ENCODE measurements around the gene RPTOR.
"Not testable (repeated sequence)": the region's sequence is repeated elsewhere in the genome, so short reads cannot be mapped to it uniquely, and the experiment has no call there.

Gene RPTOR

DNA sequence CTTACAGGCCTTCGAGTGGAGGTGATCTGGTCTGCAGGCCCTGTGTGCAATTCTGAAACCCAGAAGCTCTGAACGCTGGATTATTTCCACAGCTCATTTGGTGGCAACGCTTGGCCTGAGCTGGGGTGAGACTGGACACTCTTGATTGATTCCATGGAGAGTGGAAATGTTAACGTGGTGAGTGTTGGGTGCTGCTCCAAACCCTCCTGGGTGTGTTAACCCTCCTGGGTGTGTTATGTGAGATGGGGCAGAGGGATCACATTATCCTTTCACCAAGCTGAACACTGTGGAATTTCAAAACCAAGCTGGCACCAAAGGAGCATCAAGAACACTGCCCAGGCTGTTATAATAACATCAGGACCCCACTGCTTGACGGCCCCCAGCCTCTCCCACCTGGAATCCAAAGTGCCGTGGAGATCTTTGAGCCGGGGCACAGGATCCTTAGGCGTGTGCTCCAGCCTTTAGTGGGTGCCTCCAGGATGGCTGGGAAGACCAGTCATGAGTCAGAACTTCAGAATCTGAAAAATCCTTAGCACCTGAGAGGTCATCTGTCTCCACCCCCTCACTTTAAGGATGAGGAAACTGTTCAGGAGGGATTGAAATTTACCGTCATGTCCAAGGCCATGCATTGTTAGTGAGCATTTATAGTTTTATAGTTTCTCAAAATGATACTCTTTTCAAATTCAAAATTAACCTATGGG is 75.0 kb downstream of the RPTOR start:
- DNase-seq = no peak

DNA sequence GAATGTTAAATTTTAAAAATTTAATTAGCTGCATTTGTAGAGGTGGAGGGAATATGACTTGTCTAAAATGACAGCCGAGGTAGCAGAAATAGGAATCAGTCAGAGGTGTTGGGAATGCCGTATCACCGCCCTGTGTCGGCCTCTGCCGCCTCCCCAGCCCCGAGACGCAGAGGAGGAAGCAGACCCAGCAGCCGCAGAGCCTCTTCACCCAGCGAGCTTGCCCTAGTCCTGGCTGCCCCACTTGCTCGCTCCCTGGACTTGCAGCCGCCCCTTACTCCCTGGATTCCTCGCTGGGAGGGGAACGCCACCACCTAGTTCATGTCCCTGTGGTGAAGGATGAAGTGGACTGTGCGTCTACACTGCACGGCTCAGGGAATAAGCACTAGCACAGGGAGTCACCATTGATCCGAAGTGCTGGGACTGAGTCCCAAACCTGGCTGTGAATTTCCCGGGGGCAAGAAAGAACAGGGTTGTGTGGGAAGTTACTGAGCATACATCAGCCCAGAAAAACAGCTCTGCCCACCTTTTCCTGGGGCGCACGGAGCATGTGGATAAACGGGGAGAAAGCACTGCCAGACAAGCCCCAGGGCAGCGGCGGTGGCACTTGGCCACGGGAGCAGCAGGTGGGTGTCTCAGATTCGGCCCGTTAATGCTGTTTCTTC is 76.8 kb downstream of the RPTOR start:
- no peak for DNase-seq

DNA sequence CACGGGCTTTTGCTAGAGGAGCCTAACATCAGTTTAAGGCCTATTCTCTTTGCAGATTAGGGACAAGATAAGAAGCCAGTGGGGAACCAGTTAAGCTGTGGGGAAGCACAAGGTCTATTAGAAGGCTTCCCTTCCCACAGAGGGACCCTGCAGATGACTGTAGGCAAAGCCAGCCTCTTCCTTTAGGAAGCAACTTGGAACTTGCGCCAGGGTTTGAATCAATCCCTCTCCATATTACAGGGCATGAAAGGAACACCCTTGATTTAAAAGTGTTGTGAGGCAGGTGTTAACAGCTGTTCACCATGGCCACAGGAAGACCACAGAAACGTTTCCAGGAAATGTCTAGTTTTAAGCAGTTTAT is 77.3 kb downstream of the RPTOR start:
- DNase-seq = no peak

DNA sequence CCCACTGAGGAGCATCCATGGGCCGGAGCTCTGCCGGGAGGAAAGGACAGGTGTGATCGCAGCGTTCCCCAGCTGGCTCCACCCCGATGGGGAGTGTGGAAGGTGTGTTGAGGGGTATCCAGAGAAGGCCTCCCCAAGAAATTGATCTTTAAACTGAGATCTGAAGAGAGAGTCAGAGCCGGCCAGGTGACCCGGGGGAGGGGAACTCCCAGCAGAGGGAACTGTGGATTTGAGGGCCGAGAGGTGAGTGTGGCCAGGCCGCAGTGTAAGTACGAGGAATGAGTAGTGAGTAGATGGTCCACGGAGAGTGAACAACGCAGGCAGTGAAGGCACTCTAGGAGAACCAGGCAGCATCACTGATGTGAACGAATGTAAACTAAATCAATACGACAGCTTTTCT is 80.2 kb downstream of the RPTOR start:
- DNase-seq = no peak

DNA sequence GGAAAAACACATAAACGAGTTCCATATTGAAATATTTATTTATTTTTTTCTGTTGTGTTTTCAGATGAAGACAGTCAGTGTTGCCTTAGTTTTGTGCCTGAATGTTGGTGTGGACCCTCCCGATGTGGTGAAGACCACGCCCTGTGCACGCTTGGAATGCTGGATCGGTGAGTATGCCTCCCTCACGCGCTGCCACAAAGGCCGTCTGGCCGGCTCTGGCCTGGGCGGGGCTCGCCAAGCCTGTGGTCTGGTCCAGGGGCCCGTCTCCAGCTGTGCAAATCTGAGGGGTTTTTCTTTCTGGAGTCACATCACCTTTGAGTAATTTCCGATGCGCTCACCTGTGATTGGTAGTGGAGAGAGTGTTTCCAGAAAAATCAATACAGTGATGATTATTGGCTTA is 81.0 kb downstream of the RPTOR start:
- no peak for DNase-seq

DNA sequence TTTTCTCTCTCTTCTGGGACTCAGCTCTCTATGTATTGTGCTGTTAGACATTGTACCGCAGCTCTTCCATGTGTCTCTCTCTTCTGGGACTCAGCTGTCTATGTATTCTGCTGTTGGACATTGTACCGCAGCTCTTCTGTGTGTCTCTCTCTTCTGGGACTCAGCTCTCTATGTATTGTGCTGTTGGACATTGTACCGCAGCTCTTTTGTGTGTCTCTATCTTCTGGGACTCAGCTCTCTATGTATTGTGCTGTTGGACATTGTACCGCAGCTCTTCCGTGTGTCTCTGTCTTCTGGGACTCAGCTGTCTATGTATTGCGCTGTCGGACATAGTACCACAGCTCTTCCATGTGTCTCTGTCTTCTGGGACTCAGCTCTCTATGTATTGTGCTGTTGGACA is 84.2 kb downstream of the RPTOR start:
- not testable (repeated sequence) for DNase-seq

DNA sequence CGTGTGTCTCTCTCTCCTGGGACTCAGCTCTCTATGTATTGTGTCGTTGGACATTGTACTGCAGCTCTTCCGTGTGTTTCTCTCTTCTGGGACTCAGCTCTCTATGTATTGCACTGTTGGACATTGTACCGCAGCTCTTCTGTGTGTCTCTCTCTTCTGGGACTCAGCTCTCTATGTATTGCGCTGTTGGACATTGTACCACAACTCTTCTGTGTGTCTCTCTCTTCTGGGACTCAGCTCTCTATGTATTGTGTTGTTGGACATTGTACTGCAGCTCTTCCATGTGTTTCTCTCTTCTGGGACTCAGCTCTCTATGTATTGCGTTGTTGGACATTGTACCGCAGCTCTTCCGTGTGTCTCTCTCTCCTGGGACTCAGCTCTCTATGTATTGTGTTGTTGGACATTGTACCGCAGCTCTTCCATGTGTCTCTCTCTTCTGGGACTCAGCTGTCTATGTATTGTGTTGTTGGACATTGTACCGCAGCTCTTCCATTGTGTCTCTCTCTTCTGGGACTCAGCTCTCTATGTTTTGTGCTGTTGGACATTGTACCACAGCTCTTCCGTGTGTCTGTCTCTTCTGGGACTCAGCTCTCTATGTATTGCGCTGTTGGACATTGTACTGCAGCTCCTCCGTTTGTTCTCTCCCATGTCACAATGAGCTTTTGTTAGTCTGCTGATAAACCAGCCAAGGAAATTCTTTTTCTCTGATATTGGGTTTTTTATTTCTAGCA is 84.8 kb downstream of the RPTOR start:
- DNase-seq = no peak

DNA sequence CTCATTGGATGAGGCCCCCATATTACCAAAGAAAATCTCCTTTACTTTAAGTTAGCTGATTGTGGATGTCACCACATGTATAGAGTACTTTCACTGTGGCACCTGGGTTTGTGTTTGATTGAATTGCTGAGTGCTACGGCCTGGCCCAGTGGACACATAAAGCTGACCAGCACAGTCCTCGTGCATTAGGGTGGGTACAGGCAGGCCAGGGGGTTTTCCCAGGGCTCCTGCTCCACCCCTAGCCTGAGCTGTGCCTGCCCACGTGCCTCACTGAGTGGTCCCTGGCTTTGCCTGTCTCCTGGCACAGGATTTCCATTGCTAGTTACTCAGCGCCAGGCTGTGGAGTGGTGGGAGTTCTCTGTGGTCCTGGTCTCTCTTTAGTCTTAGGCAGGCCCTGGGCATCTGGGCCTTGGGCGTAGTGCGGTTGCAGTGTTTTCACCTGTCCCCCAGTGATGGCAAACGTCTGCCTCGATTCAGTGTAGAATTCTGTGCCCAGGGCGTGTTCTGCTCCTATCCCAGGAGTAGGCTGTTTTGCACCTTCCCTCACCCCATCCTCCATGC is 86.0 kb downstream of the RPTOR start:
- no peak for DNase-seq

DNA sequence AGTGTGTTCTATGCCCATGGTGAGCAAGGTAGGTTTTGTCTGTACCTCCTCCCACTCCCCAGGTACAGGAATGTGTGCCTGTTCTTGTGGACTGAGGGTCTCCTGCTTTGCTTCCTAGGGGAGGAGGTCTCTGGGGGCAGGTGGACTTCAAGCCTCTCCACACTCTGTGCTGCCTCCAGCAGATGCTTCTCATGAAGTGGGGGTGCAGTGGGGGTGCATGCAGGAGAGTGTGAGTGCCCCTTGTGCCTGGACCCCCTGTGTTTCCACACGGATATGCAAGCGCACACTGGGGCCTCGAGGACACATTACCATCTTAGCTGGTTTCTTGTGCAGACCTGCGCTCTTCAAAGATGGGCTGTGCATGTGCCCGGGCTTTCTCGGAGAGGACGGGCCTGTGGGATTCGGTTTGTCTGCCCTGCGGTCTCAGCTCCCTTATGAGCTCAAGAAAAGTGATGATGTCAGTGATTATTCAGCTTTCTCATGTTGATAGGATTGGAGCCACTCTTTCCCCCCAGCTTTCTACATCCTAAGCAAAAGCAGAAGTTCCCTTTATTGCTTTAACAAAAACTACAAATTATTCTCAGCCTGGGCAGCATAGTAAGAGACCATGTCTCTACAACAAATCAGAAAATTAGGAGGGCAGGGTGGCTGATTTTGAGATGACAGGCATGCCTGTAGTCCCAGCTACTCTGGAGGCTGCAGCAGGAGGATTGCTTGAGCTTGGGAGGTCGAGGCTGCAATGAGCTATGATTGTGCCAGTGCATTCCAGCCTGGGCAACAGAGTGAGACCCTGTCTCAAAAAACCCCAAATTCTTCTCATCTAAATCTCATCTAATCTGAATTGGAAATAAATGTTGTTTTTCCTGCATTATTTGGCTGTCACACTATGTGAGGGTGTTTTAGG is 86.8 kb downstream of the RPTOR start:
- no peak for DNase-seq

DNA sequence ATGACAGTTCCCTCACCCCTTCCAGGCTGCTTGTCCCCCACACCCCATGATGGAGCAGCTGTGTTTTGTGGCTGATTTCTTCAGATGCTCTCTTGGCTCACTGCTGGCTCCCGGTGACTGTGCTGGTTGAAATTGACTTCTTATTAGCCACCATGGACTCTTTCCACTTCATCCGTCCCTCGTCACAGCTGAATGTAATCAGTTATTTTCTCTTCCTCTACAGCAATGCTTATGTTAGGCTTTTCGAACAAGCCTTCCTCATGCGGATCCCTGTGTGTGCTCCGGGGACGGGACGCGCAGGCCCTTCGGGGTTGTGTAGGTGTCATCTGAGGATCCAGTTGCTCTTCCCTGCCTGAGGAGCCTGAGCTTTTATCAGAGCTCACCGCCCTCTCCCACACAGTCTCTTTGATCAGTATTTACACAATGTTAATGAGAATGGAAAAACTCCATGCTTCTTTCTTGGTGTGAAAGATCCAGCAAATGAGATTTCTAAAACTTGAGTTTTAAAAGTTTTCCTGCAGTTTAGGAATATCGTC is 87.5 kb downstream of the RPTOR start:
- no peak for DNase-seq

DNA sequence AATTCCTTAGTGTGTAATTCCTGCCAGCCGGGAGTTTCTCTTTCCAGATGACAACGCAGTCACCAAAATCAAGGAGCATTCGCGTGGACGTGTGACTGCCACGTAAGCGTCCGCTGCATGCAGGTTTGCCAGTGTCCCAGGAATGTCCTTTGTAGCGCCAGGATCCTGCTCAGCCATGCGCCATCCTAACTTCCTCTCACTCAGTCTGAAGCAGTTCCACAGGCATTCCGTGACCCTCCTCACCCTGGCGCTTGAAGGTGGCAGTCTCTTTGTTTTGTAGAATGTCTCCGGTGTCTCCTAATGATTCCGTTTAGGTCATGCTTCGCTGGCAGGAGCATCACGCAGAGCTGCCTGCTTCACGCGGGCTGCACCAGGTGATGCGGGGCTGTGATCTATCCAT is 88.6 kb downstream of the RPTOR start:
- DNase-seq = no peak

DNA sequence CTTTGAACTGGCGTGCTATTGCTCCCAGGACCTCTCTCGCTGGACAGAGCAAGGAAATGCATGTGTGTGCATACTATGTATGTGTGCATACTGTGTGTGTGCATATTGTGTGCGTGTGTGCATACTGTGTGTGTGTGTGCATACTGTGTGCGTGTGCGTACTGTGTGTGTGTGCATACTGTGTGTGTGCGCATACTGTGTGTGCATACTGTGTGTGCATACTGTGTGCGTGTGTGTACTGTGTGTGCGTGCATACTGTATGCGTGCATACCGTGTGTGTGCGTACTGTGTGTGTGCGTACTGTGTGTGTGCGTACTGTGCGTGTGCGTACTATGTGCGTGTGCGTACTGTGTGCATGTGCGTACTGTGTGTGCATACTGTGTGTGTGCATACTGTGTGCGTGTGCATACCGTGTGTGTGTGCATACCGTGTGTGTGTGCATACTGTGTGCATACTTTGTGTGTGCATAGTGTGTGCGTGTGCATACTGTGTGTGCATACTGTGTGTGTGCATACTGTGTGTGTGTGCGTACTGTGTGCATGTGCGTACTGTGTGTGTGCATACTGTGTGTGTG is 89.4 kb downstream of the RPTOR start:
- DNase-seq = no peak

DNA sequence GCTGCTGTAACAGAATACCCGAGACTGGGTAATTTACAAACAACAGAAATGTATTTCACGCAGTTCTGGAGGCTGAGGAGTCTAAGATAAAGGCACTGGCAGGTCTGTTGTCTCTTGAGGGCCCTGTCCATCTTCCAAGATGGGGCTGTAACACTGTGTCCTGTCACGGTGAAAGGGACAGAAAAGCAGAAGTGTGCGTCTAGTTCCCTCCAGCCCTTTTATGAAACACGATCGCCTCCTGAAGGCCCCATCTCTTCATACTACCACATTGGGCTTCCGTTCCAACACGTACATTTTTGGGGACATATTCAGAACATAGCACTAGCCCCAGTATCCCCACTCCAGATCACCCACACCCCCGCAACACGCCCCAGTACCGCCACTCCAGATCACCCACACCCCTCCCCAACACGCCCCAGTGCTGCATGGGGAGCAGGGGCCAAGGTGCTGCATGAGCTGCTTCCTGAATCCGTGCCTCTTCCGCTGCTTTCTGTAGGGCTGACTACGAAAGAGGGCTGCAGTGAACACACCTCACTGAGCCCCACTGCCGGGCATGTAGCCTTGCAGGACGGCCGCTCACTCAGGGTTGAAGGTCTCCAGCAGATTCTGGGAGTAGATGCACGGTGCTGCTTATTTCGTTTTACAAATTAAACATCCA is 91.9 kb downstream of the RPTOR start:
- DNase-seq = no peak

DNA sequence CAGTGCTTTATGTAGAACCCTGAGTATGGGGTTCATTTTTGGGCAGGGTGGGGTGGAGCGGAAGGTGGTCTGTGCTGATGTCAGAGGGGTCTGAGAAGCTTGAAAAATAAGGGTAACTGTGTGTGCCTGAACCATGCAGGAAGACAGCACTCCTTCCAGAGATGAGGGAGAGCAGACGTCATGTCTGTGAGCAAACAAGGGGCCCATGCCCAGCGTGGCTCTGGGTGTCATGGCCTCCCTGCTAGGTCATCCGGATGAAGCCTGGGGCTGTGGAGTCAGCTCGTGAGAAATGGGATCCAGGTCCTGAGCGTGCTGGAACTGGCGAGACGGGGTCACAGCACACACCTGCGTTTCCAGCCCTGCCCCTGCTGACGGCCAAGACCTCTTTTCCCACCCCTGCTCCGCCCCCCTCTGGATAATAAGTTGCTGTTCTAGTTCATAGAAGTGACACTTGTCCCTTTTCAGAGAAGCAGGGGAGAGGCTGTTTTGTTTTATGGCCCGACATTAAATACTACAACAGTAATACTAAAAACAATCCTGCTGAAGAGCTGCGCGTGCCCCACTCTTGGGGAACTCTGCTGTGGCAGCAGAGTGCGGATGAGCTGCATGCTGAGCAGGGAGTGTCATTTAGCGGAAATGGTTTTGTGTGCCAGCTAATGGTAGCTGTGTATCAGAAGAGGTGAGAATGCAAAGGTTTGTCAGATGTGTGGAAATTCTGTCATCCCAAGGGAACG is 92.6 kb downstream of the RPTOR start:
- no peak for DNase-seq

DNA sequence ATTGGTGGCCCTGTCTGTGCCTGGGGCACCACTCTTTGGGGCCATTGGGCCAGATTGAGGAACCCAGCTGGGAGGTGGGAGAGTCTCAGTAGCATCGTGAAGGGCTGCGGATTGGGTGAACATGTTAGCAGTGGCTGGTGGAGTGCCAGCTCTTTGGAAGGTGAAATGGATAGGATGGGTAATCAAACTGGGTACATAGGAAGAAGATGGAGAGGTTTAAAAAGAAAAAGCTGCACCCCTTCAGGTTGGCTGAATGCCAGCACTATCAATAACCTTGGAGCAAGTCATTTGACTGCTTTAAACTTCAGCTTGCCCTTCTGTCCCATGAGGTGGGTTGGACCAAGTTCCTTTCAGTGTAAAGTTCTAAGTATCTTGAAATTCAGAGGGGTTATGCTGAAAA is 95.0 kb downstream of the RPTOR start:
- DNase-seq = no peak

DNA sequence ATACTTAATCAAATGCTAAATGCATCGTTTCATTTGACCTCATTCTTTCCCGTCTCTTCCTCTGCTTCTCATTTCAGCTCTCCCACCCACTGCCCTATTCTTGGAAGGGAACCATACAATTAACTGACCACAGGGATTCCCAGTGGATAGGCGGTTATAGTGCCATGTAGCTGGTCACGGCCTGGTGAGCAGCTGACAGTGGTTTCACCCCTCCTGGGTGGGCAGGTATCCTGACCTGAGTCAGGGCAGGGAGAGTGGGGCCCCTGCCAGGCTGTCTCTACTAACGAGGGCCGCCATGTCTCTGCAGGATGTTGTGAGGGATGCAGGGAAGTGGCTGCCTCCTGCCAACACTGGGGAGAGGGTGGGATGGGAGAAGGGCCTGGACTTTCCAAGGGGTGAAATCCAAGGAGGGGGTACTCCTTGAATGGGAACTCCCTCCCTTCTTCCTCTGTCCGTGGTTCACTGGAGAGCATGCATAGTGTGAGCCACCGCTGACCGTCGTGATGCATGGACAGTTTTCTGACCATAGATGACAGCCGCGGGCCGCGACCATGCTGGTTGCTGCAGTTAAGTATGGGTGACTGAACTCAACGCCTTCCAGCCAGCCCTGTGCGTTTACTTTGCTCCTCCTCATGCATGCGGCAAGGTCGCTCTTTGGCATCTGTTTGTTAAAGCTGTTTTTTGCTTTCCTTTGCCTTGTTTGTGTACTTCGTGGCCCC is 95.9 kb downstream of the RPTOR start:
- no peak for DNase-seq

DNA sequence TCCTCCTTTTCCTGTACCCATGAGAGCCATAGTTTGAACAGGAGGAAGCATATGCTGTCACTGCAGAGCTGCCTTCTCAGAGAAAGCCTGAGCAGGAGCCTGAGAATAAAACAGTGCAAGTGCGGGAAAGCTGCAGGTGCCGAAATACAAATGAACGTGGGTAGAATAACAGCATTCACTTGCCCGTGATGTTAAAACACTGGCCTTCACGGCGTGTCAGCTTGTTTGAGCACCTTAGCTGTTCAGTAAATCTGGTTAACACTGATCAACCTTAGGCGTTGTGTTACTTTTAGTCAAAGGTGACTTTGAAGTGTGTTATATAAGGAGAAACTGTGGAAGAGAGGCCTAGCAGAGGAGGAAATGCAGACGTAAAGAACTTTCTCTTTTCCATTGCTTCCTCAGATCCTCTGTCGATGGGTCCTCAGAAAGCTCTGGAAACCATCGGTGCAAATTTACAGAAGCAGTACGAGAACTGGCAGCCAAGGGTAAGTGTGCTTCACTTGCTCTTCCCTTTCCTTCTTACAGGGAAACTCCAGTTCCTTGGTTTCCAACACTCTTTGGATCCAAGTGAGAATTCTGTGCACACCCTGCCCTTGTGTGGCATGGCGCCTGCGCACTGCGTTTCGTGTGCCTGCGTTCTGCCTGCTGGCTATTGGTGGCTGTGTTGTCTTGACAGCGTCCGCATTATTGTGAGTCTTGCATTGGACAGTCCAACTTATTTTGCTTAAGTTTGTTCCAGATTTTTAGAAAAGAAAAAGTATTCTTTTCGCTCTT is 98.9 kb downstream of the RPTOR start:
- no peak for DNase-seq

DNA sequence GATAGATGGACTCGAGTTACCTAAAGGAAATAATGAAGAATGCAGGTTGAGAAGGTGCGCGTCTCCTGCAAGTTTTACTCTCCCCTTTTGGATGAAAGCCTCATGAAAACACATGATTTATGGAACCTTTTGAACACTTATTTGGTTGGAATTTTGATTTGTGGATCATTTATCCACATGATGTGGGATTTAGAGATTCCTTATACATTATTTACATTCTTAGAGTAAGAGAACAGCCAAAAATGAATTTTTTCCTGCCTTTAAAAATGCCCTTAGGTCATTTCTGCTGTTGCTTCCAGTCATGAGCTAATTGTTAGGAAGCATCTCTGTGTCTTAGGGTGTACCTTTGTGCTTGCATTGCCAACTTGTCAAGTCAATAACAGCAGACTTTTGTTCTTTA is 99.9 kb downstream of the RPTOR start:
- DNase-seq = no peak

DNA sequence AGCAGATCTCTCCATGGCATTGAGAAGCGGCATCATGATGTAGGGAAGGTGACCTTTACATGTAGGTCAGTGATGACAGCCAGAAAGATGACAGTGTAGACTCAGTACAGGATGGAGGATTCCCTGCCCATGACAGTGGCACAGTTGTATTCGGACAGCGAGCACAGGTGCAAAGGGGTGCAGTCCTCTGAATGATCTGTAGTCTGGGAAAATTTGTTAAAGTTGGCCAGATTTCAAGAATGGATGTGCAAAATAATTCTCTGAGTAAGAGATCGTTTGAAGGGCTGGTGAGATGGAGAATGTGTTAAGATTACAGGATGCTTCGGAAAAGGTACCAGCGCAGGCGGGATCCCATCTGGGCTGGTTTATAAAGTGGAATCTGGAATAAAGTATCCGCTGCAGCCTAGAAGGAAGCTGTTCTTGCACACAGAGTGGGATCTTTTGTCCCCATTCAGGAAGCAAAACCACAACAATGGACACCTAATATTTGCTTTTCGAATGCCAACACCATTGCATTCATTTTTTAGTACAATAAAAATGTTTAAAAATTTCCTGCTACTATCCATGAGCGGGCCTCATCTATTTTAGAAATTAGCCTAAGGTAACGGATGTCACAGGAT is 101.2 kb downstream of the RPTOR start:
- no peak for DNase-seq

Measured in NCI-H1694 treated with DMSO at 0.1 percent for 48 hours (cell line).